H1 (cell line): ENCODE results near the gene WDR59. TPM values are rescaled to one million over a fixed set of nuclear protein-coding genes. Genes with fewer than 3 reads are reported as not detected.

Source experiments
- CTCF ChIA-PET: fragments of 300-600 bp; sonication (Branson Sonifier 250); formaldehyde crosslinking; loops from one replicate; lab custom pipeline; 2021; ENCODE audit not compliant: partially characterized antibody; lab: Charles Lee
- POLR2A ChIA-PET: fragments of 300-600 bp; sonication (Branson Sonifier 250); formaldehyde crosslinking; loops from one replicate; lab custom pipeline; 2021; ENCODE audit warnings: inconsistent platforms; ENCODE audit not compliant: partially characterized antibody; lab: Charles Lee
- DNase-seq, 2 experiments: peaks; one replicate each; pipeline versions ENCODE4 v3.0.0 to v3.0.0-alpha.2; 2010 to 2022; ENCODE audit warnings: low spot score in 2 of 2, low read depth in 1 of 2, mixed read lengths in 1 of 2
- FAIRE-seq: peaks from 2 replicates; lab custom pipeline; 2011; peaks lifted over from hg19 to GRCh38; lab: Jason Lieb, UNC
- H2AFZ ChIP-seq: 2 replicates; pipeline ENCODE4 v1.8.1; 2012; ENCODE audit warnings: low read length, inconsistent platforms
- H2AK5ac ChIP-seq: 2 replicates; pipeline ENCODE4 v1.6.1; 2013; ENCODE audit warnings: low read depth, low read length
- H2BK120ac ChIP-seq: replicated peaks from 2 replicates; pipeline ENCODE3; 2013; ENCODE audit warnings: low read depth, low read length, inconsistent platforms
- H2BK12ac ChIP-seq: 2 replicates; pipeline ENCODE4 v1.6.1; 2013; ENCODE audit warnings: low read depth, low read length
- H2BK15ac ChIP-seq: 2 replicates; pipeline ENCODE4 v1.6.1; 2013; ENCODE audit warnings: low read length
- H2BK20ac ChIP-seq: 2 replicates; pipeline ENCODE4 v1.6.1; 2013; ENCODE audit warnings: low read length
- H2BK5ac ChIP-seq: 2 replicates; pipeline ENCODE4 v1.6.1; 2013; ENCODE audit warnings: low read depth, low read length
- H3K14ac ChIP-seq: 2 replicates; pipeline ENCODE4 v1.6.1; 2013; ENCODE audit warnings: inconsistent platforms; ENCODE audit not compliant: insufficient read length
- H3K18ac ChIP-seq: 2 replicates; pipeline ENCODE4 v1.6.1; 2013; ENCODE audit warnings: low read length; ENCODE audit errors: extremely low read depth
- H3K23ac ChIP-seq: 2 replicates; pipeline ENCODE4 v1.6.1; 2013; ENCODE audit warnings: inconsistent platforms; ENCODE audit not compliant: insufficient read length
- H3K23me2 ChIP-seq: 2 replicates; pipeline ENCODE4 v1.6.1; 2013; ENCODE audit warnings: low read depth, low read length
- H3K27ac ChIP-seq: 2 replicates; pipeline ENCODE4 v1.6.1; 2011; ENCODE audit warnings: low read depth, low read length, inconsistent platforms
- H3K27me3 ChIP-seq, 4 experiments: replicated peaks in 1 of 4; 1 replicate in 1 of 4; 2 replicates in 3 of 4; pipeline versions ENCODE4 v1.6.1 to v1.8.1; 2011 to 2013; ENCODE audit warnings: low read length in 3 of 4, mild to moderate bottlenecking in 3 of 4, inconsistent platforms in 2 of 4, mixed read lengths in 2 of 4, moderate library complexity in 1 of 4; ENCODE audit not compliant: control insufficient read depth in 3 of 4, insufficient read depth in 3 of 4; ENCODE audit errors: extremely low read depth in 1 of 4
- H3K36me3 ChIP-seq, 4 experiments: 2 replicates each; pipeline versions ENCODE4 v1.6.1 to v1.8.1; 2011 to 2013; ENCODE audit warnings: mild to moderate bottlenecking in 4 of 4, low read length in 3 of 4, moderate library complexity in 2 of 4, control low read depth in 1 of 4, inconsistent platforms in 1 of 4; ENCODE audit not compliant: insufficient read depth in 4 of 4, control insufficient read depth in 2 of 4
- H3K4ac ChIP-seq: replicated peaks from 2 replicates; pipeline ENCODE3; 2013; ENCODE audit warnings: low read length, low read depth, mixed read lengths, inconsistent platforms; ENCODE audit not compliant: insufficient read length
- H3K4me1 ChIP-seq, 4 experiments: replicated peaks in 1 of 4; 1 replicate in 1 of 4; 2 replicates in 3 of 4; pipeline versions ENCODE4 v1.6.1 to v1.8.1; 2011 to 2013; ENCODE audit warnings: low read length in 3 of 4, inconsistent platforms in 2 of 4, mixed read lengths in 1 of 4; ENCODE audit not compliant: insufficient read depth in 4 of 4, control insufficient read depth in 3 of 4
- H3K4me2 ChIP-seq, 2 experiments: 2 replicates each; pipeline versions ENCODE4 v1.6.1 to v1.8.1; 2011 to 2013; ENCODE audit warnings: low read depth in 2 of 2, low read length in 2 of 2, control low read depth in 1 of 2, inconsistent platforms in 1 of 2, mild to moderate bottlenecking in 1 of 2; ENCODE audit not compliant: insufficient read depth in 1 of 2
- H3K4me3 ChIP-seq, 4 experiments: fragments of 200-600, 300-600 bp in 1 of 4; sonication (generic), shearing (Covaris generic), sonication (Bioruptor Twin) in 1 of 4; 2 replicates each; pipeline versions ENCODE4 v1.5.1 to v1.8.1; 2011 to 2016; ENCODE audit warnings: low read length in 4 of 4, low read depth in 3 of 4, control low read depth in 2 of 4, inconsistent platforms in 2 of 4, mild to moderate bottlenecking in 2 of 4, mixed read lengths in 1 of 4, moderate library complexity in 1 of 4; ENCODE audit not compliant: insufficient read depth in 2 of 4; ENCODE audit errors: extremely low read depth in 1 of 4
- H3K56ac ChIP-seq: replicated peaks from 2 replicates; pipeline ENCODE3; 2013; ENCODE audit warnings: low read depth, mild to moderate bottlenecking, mixed read lengths, low read length, inconsistent platforms; ENCODE audit not compliant: insufficient read length
- H3K79me1 ChIP-seq: 2 replicates; pipeline ENCODE4 v1.6.1; 2013; ENCODE audit warnings: low read depth, low read length, control low read depth
- H3K79me2 ChIP-seq, 2 experiments: 2 replicates each; pipeline versions ENCODE4 v1.6.1 to v1.8.1; 2012 to 2013; ENCODE audit warnings: low read length in 2 of 2, mild to moderate bottlenecking in 2 of 2, inconsistent platforms in 1 of 2; ENCODE audit not compliant: insufficient read depth in 2 of 2, control insufficient read depth in 1 of 2
- H3K9ac ChIP-seq, 4 experiments: replicated peaks in 1 of 4; 1 replicate in 1 of 4; 2 replicates in 3 of 4; pipeline versions ENCODE4 v1.6.1 to v1.8.1; 2011 to 2013; ENCODE audit warnings: low read depth in 3 of 4, low read length in 3 of 4, control low read depth in 2 of 4, mild to moderate bottlenecking in 2 of 4, moderate library complexity in 2 of 4, inconsistent platforms in 1 of 4; ENCODE audit errors: extremely low read depth in 1 of 4
- H3K9me3 ChIP-seq, 2 experiments: 2 replicates each; pipeline versions ENCODE4 v1.6.1 to v1.8.1; 2012 to 2013; ENCODE audit warnings: mild to moderate bottlenecking in 2 of 2, moderate library complexity in 2 of 2, control low read depth in 1 of 2, inconsistent platforms in 1 of 2, low read depth in 1 of 2, low read length in 1 of 2, mixed read lengths in 1 of 2; ENCODE audit not compliant: insufficient read depth in 2 of 2
- H4K20me1 ChIP-seq, 2 experiments: replicated peaks in 1 of 2; 2 replicates each; pipeline versions ENCODE3 to v1.8.1; 2011 to 2013; ENCODE audit warnings: inconsistent platforms in 2 of 2, low read length in 2 of 2, mild to moderate bottlenecking in 1 of 2; ENCODE audit not compliant: insufficient read depth in 2 of 2, control insufficient read depth in 1 of 2
- H4K5ac ChIP-seq: 2 replicates; pipeline ENCODE4 v1.6.1; 2013; ENCODE audit warnings: low read length, low read depth, mixed read lengths, inconsistent platforms; ENCODE audit not compliant: insufficient read length
- H4K8ac ChIP-seq: 2 replicates; pipeline ENCODE4 v1.8.0; 2013; ENCODE audit warnings: mild to moderate bottlenecking, moderate library complexity, low read length, inconsistent platforms; ENCODE audit not compliant: insufficient read depth; ENCODE audit errors: extremely low read depth
- H4K91ac ChIP-seq: replicated peaks from 2 replicates; pipeline ENCODE3; 2013; ENCODE audit warnings: low read length, mixed read lengths, inconsistent platforms; ENCODE audit not compliant: insufficient read length
- ASH2L ChIP-seq: fragments of 200-600, 300-600 bp; sonication (generic); IDR thresholded peaks from one replicate; pipeline ENCODE4 v1.7.1; 2017; ENCODE audit warnings: low read length
- BACH1 ChIP-seq: IDR thresholded peaks from 2 replicates; pipeline ENCODE4 v1.6.1; 2012; ENCODE audit warnings: low read length, improper control_type of control experiment
- BCL11A ChIP-seq, 2 experiments: IDR thresholded peaks; one replicate each; pipeline ENCODE4 v1.6.1; 2011; ENCODE audit warnings: low read depth in 2 of 2, low read length in 2 of 2, mild to moderate bottlenecking in 2 of 2
- BRCA1 ChIP-seq: IDR thresholded peaks from 2 replicates; pipeline ENCODE4 v1.6.1; 2012; ENCODE audit warnings: low read depth, low read length, improper control_type of control experiment
- CBX5 ChIP-seq: fragments of 300-800, 300-1000 bp; sonication (generic); IDR thresholded peaks from 2 replicates; pipeline ENCODE4 v1.7.1; 2016; ENCODE audit warnings: antibody characterized with exemption, low read length, low read depth
- HDAC6 ChIP-seq: IDR thresholded peaks from one replicate; pipeline ENCODE4 v1.7.1; 2012; ENCODE audit warnings: low read depth, mild to moderate bottlenecking, inconsistent platforms, low read length, moderate library complexity
- JUN ChIP-seq: IDR thresholded peaks from 2 replicates; pipeline ENCODE4 v1.6.1; 2011; ENCODE audit warnings: low read depth, mild to moderate bottlenecking, improper control_type of control experiment, low read length
- JUND ChIP-seq: IDR thresholded peaks from 2 replicates; pipeline ENCODE4 v1.6.1; 2011; ENCODE audit warnings: mild to moderate bottlenecking, improper control_type of control experiment, low read length
- RFX5 ChIP-seq: IDR thresholded peaks from 2 replicates; pipeline ENCODE4 v1.6.1; 2011; ENCODE audit warnings: low read depth, low read length, improper control_type of control experiment, borderline replicate concordance
- SP1 ChIP-seq: IDR thresholded peaks from 2 replicates; pipeline ENCODE4 v1.6.1; 2011; ENCODE audit warnings: low read depth, low read length
- SP4 ChIP-seq: IDR thresholded peaks from 2 replicates; pipeline ENCODE4 v1.6.1; 2012; ENCODE audit warnings: low read length, inconsistent platforms
- SRF ChIP-seq: IDR thresholded peaks from 2 replicates; pipeline ENCODE4 v1.6.1; 2011; ENCODE audit warnings: mild to moderate bottlenecking, low read depth, low read length, moderate library complexity
- ZNF274 ChIP-seq: IDR thresholded peaks from 2 replicates; pipeline ENCODE4 v1.7.0; 2012; ENCODE audit warnings: low read length, borderline replicate concordance; ENCODE audit errors: extremely low read depth
- WGBS, 2 experiments: shearing (Covaris generic) in 1 of 2; methylation state at CpG; one replicate each; pipeline versions ENCODE4 v1.1.6 to v1.1.7; 2013 to 2015; ENCODE audit warnings: low lambda C conversion rate in 2 of 2, mixed read lengths in 2 of 2, inconsistent platforms in 1 of 2, low coverage in 1 of 2, missing lambda C conversion rate in 1 of 2; ENCODE audit not compliant: insufficient replicate concordance in 2 of 2, insufficient coverage in 1 of 2, insufficient read length in 1 of 2; ENCODE audit errors: extremely low coverage in 1 of 2, missing lambda C conversion rate in 1 of 2; 5-methylcytosine and 5-hydroxymethylcytosine counted together
- polyA plus RNA-seq, 7 experiments: library from polyadenylated mRNA; depleted of rRNA in 3 of 7; stranded (reverse) in 5 of 7; unstranded in 2 of 7; fragments of >200 nt in 5 of 7; fragments of 200-250 nt in 2 of 7; gene quantifications; 1 replicate in 5 of 7; 2 replicates in 1 of 7; 4 replicates in 1 of 7; pipeline versions ENCODE4 v1.2.1 to v1.2.3, GENCODE V29; 2011 to 2013; ENCODE audit warnings: missing spikeins in 2 of 7, mixed read lengths in 2 of 7
- total RNA-seq: library from RNA; stranded (reverse); fragmentation: NEBNext Ultra II Directional; extraction: Animal tissue kit (Norgen Biotek cat#: 25700); gene quantifications from 2 replicates; pipeline ENCODE4 v1.2.1, GENCODE V29; 2021
- TF ChIP-seq, protein P1 (sequence below): IDR thresholded peaks from 2 replicates; pipeline ENCODE4 v1.6.1; 2012; ENCODE audit warnings: inconsistent platforms

WDR59 gene
- total and polyA plus RNA-seq, 2 of the 8 experiments (the other 6 are each of a cell fraction or from before 2014, with no cell fraction given), result 84.2 to 124 TPM

DNA sequence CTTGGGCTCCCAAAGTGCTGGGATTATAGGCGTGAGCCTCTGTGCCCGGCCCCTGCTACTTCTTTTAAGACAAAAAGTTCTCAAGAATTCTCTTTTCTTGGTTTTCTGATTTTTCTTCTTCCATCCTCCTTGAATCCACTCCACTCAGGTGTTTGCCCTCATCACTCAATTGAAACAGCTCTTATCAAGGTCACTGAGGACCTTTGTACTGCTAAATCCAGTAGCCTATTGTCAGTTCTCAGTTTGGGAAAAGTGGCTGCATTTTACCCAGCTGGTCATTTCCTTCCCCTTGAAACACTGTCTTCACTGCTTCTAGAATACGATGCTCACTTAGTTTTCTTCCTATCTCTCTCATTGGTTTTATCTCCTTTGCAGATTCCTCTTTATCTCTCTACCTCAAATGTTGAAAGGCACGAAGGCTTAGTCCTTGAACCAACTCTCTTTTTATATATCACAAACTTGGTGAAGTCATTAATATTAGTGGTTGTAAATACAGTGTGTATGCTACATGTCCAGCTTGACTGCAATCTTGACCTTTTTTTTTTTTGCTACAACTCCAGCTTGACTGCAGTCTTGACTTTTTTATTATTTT lies 43.7 kb upstream of the WDR59 start:
- H3K23ac ChIP-seq, result no peak overlapping the region
- no peak overlapping the region for H2BK120ac ChIP-seq
- no peak overlapping the region for H3K27ac ChIP-seq
- H2BK15ac ChIP-seq, result no peak overlapping the region
- peaks cover 0 to 81% of the 10 kb centered on the region in 2 experiments; a peak in 3 of 4 replicates for H3K79me2 ChIP-seq
- no peak overlapping the region for H2AFZ ChIP-seq
- H3K14ac ChIP-seq, result no peak overlapping the region
- no peak overlapping the region for H3K9ac ChIP-seq
- DNase-seq (no peak), FAIRE-seq (no peak)
- no peak overlapping the region for H3K4me3 ChIP-seq
- H4K8ac ChIP-seq, result no peak overlapping the region
- no peak overlapping the region for H3K4me2 ChIP-seq
- 95% methylated on average over 4 of the region's 4 CpGs; no CpG with 5 or more reads in 1 of the 2 experiments for WGBS, 2 experiments
- no peak overlapping the region for H4K5ac ChIP-seq
- no peak overlapping the region for H2BK20ac ChIP-seq
- no peak overlapping the region for H4K91ac ChIP-seq
- ChIA-PET POLR2A (interaction anchor here (0.9 to 1.2 kb wide), 2 partner anchors 11 to 35 kb away, joined by 3 to 4 read pairs; no protein-coding TSS in a partner anchor), CTCF (interaction anchor here (1.2 kb wide), 1 partner anchor 14 kb away, joined by 3 read pairs; no protein-coding TSS in a partner anchor)
- no peak overlapping the region for H2BK5ac ChIP-seq
- no peaks in the 10 kb centered on the region for H3K23me2 ChIP-seq
- H3K18ac ChIP-seq, result no peak overlapping the region; the same call in 1 of the 2 replicates
- no peaks in the 10 kb centered on the region; a peak in 1 of 7 replicates for H3K4me1 ChIP-seq
- 0 out of 4 replicates have a peak, but pooled peaks cover 0 to 3% of the 10 kb centered on the region in 2 experiments for H3K9me3 ChIP-seq
- no peak overlapping the region for H3K4ac ChIP-seq
- peaks cover 4% of the 10 kb centered on the region in 2 experiments for H4K20me1 ChIP-seq
- H2BK12ac ChIP-seq, result no peak overlapping the region
- H3K36me3 ChIP-seq, result no peaks in the 10 kb centered on the region; a peak in 1 of 8 replicates
- peaks cover 10% of the 10 kb centered on the region for H3K79me1 ChIP-seq
- H3K27me3 ChIP-seq, result no peaks in the 10 kb centered on the region
- H2AK5ac ChIP-seq, result no peak overlapping the region
- no peak overlapping the region for H3K56ac ChIP-seq
- TF ChIP-seq CBX5 (no peak), JUND (no peak), BACH1 (no peak), HDAC6 (no peak), ASH2L (no peak), SP4 (no peak), BCL11A (IDR thresholded peaks at IDR 0.05; ENCODE audit: low read depth in 2 of 2, low read length in 2 of 2) (no peak), SRF (no peak), BRCA1 (no peak), SP1 (no peak), JUN (no peak), RFX5 (no peak), ZNF274 (no peak)
- TF ChIP-seq, protein P1, sequence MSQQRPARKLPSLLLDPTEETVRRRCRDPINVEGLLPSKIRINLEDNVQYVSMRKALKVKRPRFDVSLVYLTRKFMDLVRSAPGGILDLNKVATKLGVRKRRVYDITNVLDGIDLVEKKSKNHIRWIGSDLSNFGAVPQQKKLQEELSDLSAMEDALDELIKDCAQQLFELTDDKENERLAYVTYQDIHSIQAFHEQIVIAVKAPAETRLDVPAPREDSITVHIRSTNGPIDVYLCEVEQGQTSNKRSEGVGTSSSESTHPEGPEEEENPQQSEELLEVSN, result no peak
